GDM1 (cell line): ENCODE data around the gene ASB14.
"Not testable (repeated sequence)": the region's sequence is repeated elsewhere in the genome, so short reads cannot be mapped to it uniquely, and the experiment has no call there.

ENCODE experiments used
- DNase-seq: peaks from one replicate; lab custom pipeline; 2025; lab: John Stamatoyannopoulos, UW

ASB14 gene

GRCh38 chr3:57292159-57292896, at the start of gene ASB14:
ASB14 (minus strand) TSS chr3:57292685; CDS start chr3:57292033, 652 bp downstream.
- DNase-seq = no peak

DNA sequence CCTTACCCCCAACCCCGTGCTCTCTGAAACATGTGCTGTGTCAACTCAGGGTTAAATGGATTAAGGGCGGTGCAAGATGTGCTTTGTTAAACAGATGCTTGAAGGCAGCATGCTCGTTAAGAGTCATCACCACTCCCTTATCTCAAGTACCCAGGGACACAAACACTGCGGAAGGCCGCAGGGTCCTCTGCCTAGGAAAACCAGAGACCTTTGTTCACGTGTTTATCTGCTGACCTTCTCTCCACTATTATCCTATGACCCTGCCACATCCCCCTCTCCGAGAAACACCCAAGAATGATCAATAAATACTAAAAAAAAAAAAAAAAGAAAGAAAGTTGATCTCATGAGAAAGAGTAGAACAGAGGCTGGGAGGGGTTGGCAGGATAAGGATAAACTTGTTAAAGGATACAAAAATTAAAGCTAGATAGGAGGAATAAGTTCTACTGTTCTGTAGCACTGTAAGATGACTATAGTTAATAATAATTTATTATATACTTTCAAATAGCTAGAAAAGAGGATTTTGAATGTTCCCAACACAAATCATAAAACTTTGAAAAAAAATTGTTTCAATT, 46.7 kb upstream of the ASB14 start:
- DNase-seq = not testable (repeated sequence)

DNA sequence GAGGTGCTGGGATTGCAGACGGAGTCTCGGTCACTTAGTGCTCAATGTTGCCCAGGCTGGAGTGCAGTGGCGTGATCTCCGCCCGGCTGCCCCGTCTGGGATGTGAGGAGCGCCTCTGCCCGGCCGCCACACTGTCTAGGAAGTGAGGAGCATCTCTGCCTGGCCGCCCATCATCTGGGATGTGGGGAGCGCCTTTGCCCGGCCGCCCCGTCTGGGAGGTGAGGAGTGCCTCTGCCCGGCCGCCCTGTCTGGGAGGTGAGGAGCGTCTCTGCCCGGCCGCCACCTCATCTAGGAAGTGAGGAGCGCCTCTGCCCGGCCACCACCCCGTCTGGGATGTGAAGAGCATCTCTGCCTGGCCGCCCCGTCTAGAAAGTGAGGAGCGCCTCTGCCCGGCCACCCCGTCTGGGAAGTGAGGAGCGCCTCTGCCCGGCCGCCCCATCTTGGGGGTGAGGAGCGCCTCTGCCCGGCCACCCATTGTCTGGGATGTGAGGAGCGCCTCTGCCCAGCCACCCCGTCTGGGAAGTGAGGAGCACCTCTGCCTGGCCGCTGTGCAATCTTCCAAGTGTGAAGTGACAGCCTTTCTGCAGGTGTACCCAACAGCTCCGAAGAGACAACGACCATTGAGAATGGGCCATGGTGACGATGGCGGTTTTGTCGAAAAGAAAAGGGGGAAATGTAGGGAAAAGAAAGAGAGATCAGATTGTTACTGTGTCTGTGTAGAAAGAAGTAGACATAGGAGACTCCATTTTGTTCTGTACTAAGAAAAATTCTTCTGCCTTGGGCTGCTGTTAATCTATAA, 46.0 kb upstream of the ASB14 start:
- DNase-seq = not testable (repeated sequence)

DNA sequence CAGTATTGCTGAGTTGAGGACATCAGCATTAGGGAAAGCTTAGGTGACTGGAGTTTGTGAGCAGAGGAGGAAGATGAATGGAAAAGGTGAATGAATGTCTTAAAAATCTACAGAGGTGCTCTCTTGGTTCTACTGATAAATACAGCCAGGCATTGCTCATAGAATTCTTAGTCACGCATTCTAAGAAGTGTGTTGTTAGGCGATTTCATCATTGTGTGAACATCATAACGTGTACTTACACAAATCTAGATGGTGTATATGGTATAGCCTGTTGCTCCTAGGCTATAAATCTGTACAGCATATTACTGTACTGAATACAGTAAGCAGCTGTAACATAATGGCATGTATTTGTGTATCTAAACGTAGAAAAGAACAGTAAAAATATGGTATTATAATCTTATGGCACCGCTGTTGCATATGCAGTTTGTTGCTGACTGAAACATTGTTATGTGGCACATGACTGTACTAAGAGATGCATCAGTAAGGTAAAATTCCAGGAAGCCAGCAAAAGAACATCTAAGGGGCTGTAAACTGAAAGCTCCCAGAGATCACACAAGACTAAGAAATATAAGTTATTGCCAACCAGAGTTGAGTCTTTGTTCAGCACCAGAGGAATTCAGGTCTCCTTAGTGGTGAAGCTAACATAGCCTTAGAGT, 42.9 kb upstream of the ASB14 start:
- DNase-seq = no peak

GRCh38 chr3:57331078-57331610, 38.7 kb upstream of the ASB14 start:
- no peak for DNase-seq

GRCh38 chr3:57326498-57326897, 34.0 kb upstream of the ASB14 start:
- not testable (repeated sequence) for DNase-seq

GRCh38 chr3:57314204-57314603, 21.7 kb upstream of the ASB14 start:
- no peak for DNase-seq

GRCh38 chr3:57309769-57310360, 17.4 kb upstream of the ASB14 start:
- DNase-seq = no peak

GRCh38 chr3:57303520-57303919, 11.0 kb upstream of the ASB14 start:
- not testable (repeated sequence) for DNase-seq

- no peak for DNase-seq
These were observed 5.6 kb upstream of the ASB14 start for GRCh38 chr3:57298041-57298440.

DNA sequence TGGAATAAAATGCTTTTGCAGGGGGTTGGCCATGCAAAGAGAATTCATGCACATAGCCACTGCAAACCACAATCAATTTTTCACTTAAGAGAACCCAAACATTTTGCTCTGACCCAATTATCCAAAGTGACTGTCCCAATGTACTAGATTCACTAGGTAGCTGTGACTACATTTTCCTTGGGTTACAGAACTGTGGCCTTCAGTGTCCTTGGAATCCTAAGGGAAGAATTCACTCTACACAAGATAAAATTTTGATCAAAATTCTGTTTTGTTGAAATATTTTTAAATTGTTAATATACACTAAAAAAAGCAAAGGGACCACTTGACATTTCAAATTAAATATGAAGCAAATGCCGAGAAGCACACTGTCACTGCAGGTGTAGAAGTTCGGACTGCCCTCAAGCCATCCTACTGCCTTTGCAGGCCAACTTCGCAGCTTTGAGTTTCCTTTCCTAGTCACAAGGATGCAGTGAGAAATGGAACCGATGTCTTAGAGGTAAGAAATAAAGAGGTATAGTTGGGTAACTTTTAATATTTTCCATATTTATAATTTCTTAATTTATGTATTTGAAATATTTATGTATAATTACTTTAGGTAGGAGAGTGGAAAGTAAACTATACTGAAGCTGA, 527 bp upstream of the ASB14 start:
- no peak for DNase-seq

DNA sequence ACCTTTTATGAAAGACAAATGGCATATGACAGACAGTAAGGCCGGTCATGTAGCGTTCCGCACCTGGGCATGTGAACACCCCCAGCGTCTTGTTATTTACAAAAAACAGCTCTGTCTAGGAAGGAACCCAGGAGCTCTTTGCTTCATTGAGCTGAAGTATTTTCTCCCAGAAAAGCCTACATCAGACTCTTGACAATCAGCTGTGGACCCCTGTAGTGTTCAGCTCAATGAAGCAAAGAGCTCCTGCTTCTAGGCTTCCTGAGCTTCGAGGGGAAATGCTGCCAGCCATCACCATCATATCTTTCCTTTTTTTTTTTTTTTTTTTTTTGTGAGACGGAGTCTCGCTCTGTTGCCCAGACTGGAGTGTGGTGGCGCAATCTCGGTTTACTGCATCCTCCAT, 4.1 kb downstream of the ASB14 start:
- DNase-seq = no peak

DNA sequence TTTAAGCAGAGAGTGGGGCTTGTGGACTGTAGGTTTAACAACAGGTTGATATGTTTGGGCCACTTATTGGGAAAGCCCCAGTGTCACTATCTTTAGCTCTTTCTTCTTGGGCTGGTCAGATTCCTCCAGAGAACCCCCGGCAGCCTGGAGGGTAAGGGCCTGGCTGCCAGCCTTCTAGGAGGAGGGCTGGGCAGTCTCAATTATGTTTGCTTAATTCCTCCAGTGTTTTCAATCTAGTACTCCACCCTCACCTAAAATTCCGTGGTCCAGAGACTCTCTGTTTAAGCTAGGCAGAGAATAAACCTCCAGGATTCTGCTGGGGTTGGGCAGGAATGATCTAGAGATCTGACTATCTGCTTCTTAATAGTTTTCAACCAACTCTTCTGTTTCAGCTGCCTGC, 5.3 kb downstream of the ASB14 start:
- DNase-seq = no peak

- DNase-seq = no peak
These were observed 9.2 kb downstream of the ASB14 start for GRCh38 chr3:57283334-57283733.

DNA sequence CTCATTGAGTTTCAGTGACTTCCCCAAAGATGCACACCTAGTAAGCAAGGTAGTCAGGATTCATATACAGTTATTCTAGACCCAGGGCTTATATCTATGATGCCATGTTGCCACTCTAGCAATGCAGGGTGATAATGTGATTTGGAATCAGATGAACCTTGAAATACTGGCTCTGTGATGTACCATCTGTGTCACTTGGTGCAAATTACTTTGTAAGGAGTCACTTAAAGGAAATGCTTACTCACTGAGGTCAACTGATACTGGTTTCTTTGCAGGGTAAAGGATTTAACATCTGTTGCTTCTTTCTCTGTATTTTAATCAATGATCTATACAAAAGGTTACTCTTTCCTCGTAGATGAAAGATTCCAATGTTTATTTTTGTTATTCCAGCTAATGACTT, 10.8 kb downstream of the ASB14 start:
- peak; percentile 2 for DNase-seq

GRCh38 chr3:57279685-57280084, 12.8 kb downstream of the ASB14 start:
- no peak for DNase-seq

DNA sequence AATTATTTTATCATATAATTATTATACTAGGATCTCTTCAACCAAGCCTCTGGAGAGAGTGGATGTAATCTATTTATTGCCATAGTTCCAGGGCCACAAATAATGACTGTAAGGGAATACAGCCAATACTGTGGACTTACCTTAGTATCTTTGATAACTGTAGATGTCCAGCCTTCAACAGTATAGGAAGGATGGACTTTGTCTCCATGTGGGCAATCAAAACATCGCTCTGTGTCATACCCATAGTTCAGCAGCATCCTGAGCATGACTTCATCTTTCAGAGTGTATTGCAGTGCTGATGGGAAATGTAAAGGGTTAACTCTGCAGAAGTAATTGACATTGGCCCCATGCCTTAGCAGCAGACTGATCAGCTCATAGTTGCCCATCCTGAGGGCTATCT, 14.2 kb downstream of the ASB14 start:
- DNase-seq = no peak

GRCh38 chr3:57275393-57275792, 17.1 kb downstream of the ASB14 start:
- no peak for DNase-seq

DNA sequence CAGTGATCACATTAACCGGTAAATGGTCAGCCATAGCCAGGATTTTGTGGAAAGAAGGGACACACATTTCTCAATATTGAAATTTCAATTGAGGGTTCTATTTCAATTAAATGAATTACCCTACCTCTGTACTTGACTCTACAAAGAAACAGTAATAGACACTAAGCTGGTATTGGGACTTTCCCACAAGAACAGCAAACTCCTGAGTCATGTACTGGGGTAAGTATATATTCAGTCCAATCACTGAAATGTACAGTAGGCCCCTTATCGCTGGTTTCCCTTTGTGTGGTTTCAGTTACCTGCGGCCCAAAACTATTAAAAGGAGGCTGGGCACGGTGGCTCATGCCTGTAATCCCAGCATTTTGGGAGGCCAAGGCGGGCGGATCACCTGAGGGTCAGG, 17.6 kb downstream of the ASB14 start:
- DNase-seq = no peak

GRCh38 chr3:57268416-57268815, 24.1 kb downstream of the ASB14 start:
- DNase-seq = no peak

GRCh38 chr3:57261929-57262328, 30.6 kb downstream of the ASB14 start:
- no peak for DNase-seq
